Activated naive CD4-positive, alpha-beta T cell treated with anti-CD3 and anti-CD28 coated beads, Interleukin-2, amount 50 U/mL, for 72 hours (primary cell): ENCODE data around the gene RASGRP2. TPM values are rescaled to one million over a fixed set of nuclear protein-coding genes. Genes with fewer than 3 reads are reported as not detected.

Experiments used
- ATAC-seq, 2 donors: fragments of 150-1000 bp; cut with Tn5 transposase; 2 replicates each; pipeline ENCODE4 v1.10.0; 2021; ENCODE audit warnings: mild to moderate bottlenecking in 2 of 2, moderate library complexity in 2 of 2
- DNase-seq, 2 donors: peaks; one replicate each; pipeline ENCODE4 v3.0.0; 2021 to 2022; ENCODE audit warnings: low spot score in 2 of 2
- H3K27ac Mint-ChIP-seq, 2 donors: one replicate each; pipeline ENCODE4 v1.8.0; 2022; ENCODE audit warnings: mild to moderate bottlenecking in 2 of 2, mixed read lengths in 2 of 2
- H3K36me3 Mint-ChIP-seq, 2 donors: one replicate each; pipeline ENCODE4 v1.8.0; 2022; ENCODE audit warnings: mixed read lengths in 2 of 2
- H3K9me3 Mint-ChIP-seq, 2 donors: one replicate each; pipeline ENCODE4 v1.8.0; 2022; ENCODE audit warnings: mixed read lengths in 2 of 2
- total RNA-seq, 2 donors: library from RNA; stranded (reverse); gene quantifications; one replicate each; pipeline ENCODE4 v1.2.3, GENCODE V29; 2022

Gene RASGRP2
- total RNA-seq, 2 donors from 2014 or later: 12.5 to 12.6 TPM

GRCh38 chr11:64752175-64752970, 8.4 kb upstream of the RASGRP2 start:
- Mint-ChIP-seq H3K27ac (peak overlapping the region in 1 of 2 donors; percentile 22), H3K9me3 (no peaks in the 10 kb centered on the region)
- ATAC-seq: no peak

GRCh38 chr11:64751580-64751979, 7.6 kb upstream of the RASGRP2 start:
- no peak for ATAC-seq
- H3K9me3 Mint-ChIP-seq: no peaks in the 10 kb centered on the region
- no peak overlapping the region for H3K27ac Mint-ChIP-seq
- no peaks in the 10 kb centered on the region for H3K36me3 Mint-ChIP-seq
- DNase-seq: no peak

More at GRCh38 chr11:64752175-64752970, 8.4 kb upstream of the RASGRP2 start:
- no peaks in the 10 kb centered on the region for H3K36me3 Mint-ChIP-seq
- no peak for DNase-seq

GRCh38 chr11:64751136-64751535, 7.2 kb upstream of the RASGRP2 start:
- Mint-ChIP-seq H3K9me3 (no peaks in the 10 kb centered on the region), H3K36me3 (no peaks in the 10 kb centered on the region), H3K27ac (no peak overlapping the region)
- ATAC-seq (no peak), DNase-seq (no peak)

DNA sequence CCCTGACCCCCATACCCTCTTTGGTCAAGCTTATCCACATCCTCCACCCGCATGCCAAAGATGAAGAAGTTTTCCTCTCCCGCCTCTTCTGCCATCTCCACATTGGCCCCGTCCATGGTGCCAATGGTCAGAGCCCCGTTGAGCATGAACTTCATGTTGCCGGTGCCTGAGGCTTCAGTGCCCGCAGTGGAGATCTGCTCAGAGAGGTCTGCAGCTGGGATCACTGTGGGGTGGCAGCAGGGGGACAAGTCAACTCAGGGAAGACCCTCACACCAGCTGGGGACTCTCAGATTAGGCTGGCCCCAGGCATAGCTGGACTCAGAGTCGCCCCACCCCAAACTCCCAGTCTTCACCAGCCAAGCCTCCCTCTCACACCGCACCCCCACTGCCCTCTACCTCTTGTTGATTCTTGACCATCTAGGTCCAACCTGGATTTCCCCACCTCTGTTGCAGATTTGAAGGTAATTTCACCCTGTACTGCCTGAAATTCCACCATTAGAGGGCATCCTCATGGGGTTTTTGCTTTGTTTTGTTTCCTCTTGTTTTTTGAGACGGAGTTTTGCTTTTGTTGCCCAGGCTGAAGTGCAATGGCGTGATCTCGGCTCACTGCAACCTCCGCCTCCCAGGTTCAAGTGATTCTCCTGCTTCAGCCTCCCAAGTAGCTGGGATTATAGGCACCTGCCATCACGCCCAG, 6.6 kb upstream of the RASGRP2 start:
- DNase-seq (no peak), ATAC-seq (no peak)
- Mint-ChIP-seq H3K27ac (peak overlapping the region in 1 of 2 donors; percentile 30), H3K9me3 (no peaks in the 10 kb centered on the region), H3K36me3 (no peaks in the 10 kb centered on the region)

- no peaks in the 10 kb centered on the region for H3K36me3 Mint-ChIP-seq
- H3K9me3 Mint-ChIP-seq: no peaks in the 10 kb centered on the region
- DNase-seq (no peak), ATAC-seq (no peak)
- no peak overlapping the region for H3K27ac Mint-ChIP-seq
Observed at GRCh38 chr11:64747961-64748665, 4.2 kb upstream of the RASGRP2 start.

- DNase-seq: no peak
Observed at GRCh38 chr11:64746486-64746885, 2.5 kb upstream of the RASGRP2 start.

DNA sequence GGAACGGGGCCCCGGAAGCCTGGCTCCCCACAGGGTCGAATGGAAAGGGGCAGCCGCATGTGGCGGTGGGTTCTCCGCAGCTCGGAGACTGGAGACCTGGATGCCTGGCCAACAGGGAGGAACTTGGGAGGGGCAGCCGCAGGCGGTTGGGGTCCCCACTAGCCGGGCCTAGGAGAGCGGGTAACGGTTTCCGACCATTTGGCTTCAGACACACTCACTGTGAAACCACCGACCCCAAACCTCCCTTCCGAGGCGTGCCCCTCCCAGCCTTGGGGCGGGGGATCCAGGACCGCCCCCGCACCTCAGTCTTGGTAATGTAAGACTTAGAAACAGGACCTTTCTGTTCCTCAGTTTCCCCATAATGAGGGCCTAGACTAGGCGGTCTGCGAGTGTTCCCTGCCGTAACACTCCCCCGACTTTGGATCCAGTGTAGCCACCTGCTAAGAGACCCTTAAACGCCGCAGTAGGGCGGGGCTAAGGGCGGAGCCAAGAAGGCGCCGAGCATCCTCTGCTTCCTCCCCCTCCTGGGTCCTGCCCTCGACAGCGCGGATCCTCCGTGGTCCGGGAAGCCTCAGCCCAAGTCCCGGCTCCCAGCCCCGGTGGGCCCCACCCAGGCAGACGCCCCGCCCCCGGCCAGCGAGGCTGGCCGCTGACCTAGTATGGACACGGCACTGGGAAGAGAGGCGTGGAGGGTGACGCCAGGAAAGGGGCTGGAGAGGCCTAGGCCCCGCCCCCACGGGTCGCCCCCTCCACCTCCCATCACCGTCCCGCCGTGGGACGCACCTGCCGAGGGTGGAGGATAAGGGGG, 1.8 kb upstream of the RASGRP2 start:
- peak overlapping the region; percentile 55 to 87 for H3K27ac Mint-ChIP-seq
- ATAC-seq (peak; percentile 35 to 40), DNase-seq (peak; percentile 59 to 72)
- no peaks in the 10 kb centered on the region for H3K9me3 Mint-ChIP-seq
- no peaks in the 10 kb centered on the region for H3K36me3 Mint-ChIP-seq

More at GRCh38 chr11:64746486-64746885, 2.5 kb upstream of the RASGRP2 start:
- Mint-ChIP-seq H3K27ac (no peak overlapping the region), H3K9me3 (no peaks in the 10 kb centered on the region), H3K36me3 (no peaks in the 10 kb centered on the region)
- no peak for ATAC-seq

DNA sequence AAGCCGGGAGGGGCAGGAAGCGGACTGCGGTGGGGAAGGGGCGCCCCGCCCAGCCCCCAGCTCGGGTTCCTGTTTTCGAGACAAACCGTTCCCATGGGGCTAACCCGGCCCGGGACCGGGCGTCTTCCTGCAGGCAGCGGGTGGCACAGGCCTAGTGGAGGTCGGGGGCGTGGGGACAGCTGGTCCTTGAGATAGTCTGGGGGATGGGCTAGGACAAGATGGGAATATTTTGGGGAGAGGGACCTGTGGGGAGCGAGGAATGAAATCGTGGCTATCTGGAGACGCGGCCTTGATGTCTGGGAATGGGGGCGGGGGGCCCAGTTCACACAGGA, 1.2 kb upstream of the RASGRP2 start:
- DNase-seq: peak; percentile 44 to 84
- Mint-ChIP-seq H3K27ac (peak overlapping the region; percentile 55 to 87), H3K36me3 (no peaks in the 10 kb centered on the region), H3K9me3 (no peaks in the 10 kb centered on the region)
- peak in 1 of 2 donors; percentile 40 for ATAC-seq

GRCh38 chr11:64744544-64745188, 724 bp upstream of the RASGRP2 start:
- ATAC-seq (peak in 1 of 2 donors; percentile 4), DNase-seq (no peak)
- Mint-ChIP-seq H3K36me3 (no peaks in the 10 kb centered on the region), H3K9me3 (no peaks in the 10 kb centered on the region), H3K27ac (peak overlapping the region in 1 of 2 donors; percentile 87)

DNA sequence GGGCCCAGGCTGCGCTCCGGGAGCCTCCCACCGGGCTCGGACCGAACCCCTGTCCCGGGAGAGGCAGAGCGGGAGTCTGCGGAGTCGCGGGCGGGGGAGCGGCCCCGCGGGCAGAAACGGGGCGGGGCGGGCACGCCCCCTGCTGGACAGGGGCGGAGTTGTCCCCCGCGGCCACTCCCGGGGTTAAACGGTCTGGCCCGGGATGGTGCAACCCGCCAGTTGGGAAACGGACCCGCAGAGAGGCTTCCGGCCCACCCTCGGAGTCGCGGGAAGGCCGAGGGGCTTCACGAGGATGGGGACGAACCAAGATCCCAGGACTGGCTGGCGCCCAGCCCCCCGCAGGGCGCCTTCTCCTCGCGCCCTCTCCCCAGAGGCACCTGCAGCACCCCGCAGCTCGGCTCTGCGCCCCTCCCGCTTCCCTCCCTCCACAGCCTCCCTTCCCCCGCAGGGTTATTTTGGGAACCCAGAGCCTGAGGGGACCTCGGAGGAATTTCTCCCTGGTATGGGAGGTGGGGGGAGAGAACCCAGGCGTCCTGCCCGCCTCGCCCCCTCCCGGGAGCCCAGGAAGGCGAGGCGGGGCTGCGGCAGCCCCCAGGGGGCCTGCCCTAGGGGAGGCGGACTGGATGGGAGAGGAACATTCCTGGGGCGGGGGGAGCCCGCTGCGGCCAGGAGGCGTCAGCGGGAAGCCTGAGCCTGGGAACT, 902 bp downstream of the RASGRP2 start:
- peak; percentile 82 to 87 for DNase-seq
- no peak overlapping the region for H3K27ac Mint-ChIP-seq
- H3K36me3 Mint-ChIP-seq: no peaks in the 10 kb centered on the region
- ATAC-seq: peak; percentile 47 to 55
- H3K9me3 Mint-ChIP-seq: no peaks in the 10 kb centered on the region

DNA sequence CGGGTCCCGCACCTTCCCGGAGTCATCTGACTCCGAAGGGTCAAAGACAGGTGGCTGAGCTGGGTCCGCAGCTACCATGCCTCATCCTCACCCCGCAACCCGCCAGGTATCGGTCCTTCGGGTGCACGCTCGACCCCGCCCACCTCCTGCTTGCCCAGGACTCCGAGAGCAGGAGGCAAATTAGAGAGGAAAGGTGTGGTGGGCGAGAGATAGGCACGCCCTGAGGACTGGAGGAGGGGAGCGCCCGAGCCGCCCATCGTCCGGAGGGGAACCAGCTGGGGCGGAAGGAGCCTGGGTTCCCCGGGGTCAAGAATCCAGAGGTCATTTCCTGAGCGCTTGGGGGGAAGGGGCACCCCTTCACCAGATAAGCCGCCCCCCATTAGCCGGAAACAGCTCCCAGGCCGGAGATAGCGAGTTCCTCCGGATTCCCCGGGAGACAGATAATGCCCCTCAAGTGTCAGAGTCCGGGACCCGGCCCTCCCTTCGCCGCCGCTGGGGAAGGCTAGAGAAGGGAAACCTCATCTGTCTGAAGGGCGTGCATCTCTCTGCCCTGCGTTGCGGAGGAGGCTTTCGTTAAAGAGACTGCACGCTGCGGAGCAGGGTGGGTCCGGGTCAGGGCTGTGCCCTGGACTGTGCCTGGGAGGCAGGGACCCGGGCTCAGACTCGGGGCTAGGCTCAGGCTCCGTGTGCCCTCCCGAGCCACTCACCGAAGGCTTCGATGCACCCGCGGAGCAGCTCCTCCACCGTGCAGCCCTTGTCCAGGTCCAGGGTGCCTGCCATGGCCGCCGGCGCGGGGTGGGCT, 1.7 kb downstream of the RASGRP2 start:
- DNase-seq (peak in 1 of 2 donors; percentile 14), ATAC-seq (peak; percentile 13 to 17)
- Mint-ChIP-seq H3K36me3 (no peaks in the 10 kb centered on the region), H3K27ac (no peak overlapping the region), H3K9me3 (no peaks in the 10 kb centered on the region)

DNA sequence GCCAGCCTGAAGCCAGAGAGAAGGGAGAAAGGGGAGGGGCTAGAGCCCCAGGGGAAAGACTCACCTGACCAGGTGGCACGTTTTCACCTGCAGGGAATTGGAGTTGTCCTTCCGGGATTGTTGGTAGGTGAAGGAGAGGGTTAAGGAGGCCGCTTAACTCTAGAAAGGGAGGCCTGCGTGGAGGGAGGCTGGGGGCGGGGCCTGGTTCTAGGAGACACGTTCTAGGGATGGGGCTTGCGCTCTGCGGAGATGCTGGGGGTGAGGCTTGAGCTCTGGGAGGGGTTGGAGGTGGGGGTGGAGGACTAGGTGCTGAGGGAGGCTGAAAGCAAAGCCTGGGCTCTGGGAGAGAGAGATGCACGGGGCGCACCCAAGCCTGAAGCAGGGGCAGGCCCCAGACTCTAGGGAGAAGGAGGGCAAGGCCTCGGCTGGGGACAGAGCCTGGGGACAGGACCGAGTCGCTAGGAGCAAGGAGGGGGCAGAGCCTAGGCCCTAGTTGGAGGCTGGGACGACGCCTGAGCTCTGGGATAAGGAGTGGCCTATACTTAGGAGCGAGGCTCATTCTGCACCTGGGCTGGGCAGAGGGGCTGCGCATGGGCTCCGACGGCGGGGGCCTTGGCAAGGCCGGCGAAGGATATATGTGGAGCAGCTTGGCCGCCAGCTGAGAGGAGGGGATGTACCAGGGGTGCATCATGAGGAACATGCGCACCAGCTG, 2.4 kb downstream of the RASGRP2 start:
- no peak for ATAC-seq
- Mint-ChIP-seq H3K27ac (no peak overlapping the region), H3K9me3 (no peaks in the 10 kb centered on the region), H3K36me3 (no peaks in the 10 kb centered on the region)
- DNase-seq: no peak

GRCh38 chr11:64739871-64740270, 4.1 kb downstream of the RASGRP2 start:
- no peak for DNase-seq
- no peaks in the 10 kb centered on the region for H3K9me3 Mint-ChIP-seq
- no peak for ATAC-seq
- no peaks in the 10 kb centered on the region for H3K36me3 Mint-ChIP-seq
- H3K27ac Mint-ChIP-seq: no peak overlapping the region

DNA sequence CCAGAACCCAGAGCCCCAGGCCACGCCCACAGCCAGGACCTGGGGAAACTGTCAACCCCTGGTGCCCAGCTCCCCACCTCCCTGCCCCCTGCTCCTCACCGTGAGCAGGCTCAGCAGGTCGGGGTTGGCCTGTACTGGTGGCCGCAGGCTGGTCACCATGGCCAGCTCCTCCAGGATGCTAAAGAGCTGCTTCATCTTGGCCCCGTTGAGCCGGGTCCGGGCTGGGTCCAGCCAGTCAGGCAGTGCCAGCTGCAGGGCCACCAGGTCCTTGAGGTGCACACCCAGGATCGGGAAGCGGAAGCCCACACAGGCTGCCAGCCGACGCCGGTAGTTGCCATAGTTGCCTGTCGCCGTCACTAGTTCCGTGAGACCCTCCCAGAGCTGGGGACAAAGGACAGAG, 7.3 kb downstream of the RASGRP2 start:
- no peak for ATAC-seq
- no peak for DNase-seq
- Mint-ChIP-seq H3K9me3 (no peaks in the 10 kb centered on the region), H3K36me3 (no peaks in the 10 kb centered on the region), H3K27ac (peak overlapping the region in 1 of 2 donors; percentile 11)
